ENCODE results near the gene APOO. TPM values are rescaled to one million over a fixed set of nuclear protein-coding genes. Genes with fewer than 3 reads are reported as not detected.

Gene APOO
- total and polyA plus RNA-seq, 2 experiments from 2014 or later = 32.8 to 72.4 TPM

DNA sequence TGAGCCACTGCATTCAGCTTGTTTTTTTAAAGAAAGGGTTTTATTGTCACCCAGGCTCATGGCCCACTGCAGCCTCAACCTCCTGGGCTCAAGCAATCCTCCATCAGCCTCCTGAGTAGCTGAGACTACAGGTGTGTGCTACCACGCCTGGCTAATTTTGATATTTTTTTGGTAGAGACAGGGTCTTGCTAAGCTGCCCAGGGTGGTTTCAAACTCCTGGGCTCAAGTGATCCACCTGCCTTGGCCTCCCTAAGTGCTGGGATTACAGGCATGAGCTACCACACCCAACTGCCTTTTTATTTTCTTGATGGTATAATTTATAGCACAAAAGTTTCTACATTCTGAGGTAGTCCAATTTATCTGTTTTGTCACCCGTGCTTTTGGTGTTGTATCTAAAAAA lies 85.9 kb downstream of the APOO start:
- Histone ChIP-seq H4K20me1 (replicated peaks; ENCODE audit: insufficient read depth) (no peaks in the 10 kb centered on the region), H3K4me2 (no peak overlapping the region), H3K4me1 (ENCODE audit: insufficient read depth) (no peaks in the 10 kb centered on the region), H3K4me3 (no peak overlapping the region), H3K79me2 (replicated peaks; ENCODE audit: insufficient read depth) (no peaks in the 10 kb centered on the region), H3K9me2 (ENCODE audit: insufficient read depth) (no peaks in the 10 kb centered on the region), H3F3A (replicated peaks; ENCODE audit: low read depth) (no peaks in the 10 kb centered on the region), H3K36me3 (ENCODE audit: insufficient read depth) (no peaks in the 10 kb centered on the region), H2AFZ (no peak overlapping the region), H3K27ac (ENCODE audit: low read depth) (no peak overlapping the region), H3K27me3 (ENCODE audit: insufficient read depth) (no peaks in the 10 kb centered on the region)
- DNase-seq (ENCODE audit: low spot score) (no peak), ATAC-seq (no peak)
- H3K36me3 Mint-ChIP-seq (ENCODE audit: low read depth) = no peaks in the 10 kb centered on the region
- no peak overlapping the region for H3K27ac Mint-ChIP-seq
- TF ChIP-seq CREB1 (CRISPR knock-in tag; IDR thresholded peaks at IDR 0.05; ENCODE audit: low read depth) (no peak), POLR2AphosphoS5 (IDR thresholded peaks at IDR 0.05; ENCODE audit: low read depth) (no peak), ZNF114 (CRISPR knock-in tag; IDR thresholded peaks at IDR 0.05) (no peak), STAT1 (IDR thresholded peaks at IDR 0.05; ENCODE audit: unreplicated experiment) (no peak), ZNF462 (CRISPR knock-in tag; IDR thresholded peaks at IDR 0.05) (no peak)
- TF ChIP-seq, protein P1, sequence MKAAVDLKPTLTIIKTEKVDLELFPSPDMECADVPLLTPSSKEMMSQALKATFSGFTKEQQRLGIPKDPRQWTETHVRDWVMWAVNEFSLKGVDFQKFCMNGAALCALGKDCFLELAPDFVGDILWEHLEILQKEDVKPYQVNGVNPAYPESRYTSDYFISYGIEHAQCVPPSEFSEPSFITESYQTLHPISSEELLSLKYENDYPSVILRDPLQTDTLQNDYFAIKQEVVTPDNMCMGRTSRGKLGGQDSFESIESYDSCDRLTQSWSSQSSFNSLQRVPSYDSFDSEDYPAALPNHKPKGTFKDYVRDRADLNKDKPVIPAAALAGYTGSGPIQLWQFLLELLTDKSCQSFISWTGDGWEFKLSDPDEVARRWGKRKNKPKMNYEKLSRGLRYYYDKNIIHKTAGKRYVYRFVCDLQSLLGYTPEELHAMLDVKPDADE (IDR thresholded peaks at IDR 0.05) = no peak
- TF ChIP-seq, protein P2, sequence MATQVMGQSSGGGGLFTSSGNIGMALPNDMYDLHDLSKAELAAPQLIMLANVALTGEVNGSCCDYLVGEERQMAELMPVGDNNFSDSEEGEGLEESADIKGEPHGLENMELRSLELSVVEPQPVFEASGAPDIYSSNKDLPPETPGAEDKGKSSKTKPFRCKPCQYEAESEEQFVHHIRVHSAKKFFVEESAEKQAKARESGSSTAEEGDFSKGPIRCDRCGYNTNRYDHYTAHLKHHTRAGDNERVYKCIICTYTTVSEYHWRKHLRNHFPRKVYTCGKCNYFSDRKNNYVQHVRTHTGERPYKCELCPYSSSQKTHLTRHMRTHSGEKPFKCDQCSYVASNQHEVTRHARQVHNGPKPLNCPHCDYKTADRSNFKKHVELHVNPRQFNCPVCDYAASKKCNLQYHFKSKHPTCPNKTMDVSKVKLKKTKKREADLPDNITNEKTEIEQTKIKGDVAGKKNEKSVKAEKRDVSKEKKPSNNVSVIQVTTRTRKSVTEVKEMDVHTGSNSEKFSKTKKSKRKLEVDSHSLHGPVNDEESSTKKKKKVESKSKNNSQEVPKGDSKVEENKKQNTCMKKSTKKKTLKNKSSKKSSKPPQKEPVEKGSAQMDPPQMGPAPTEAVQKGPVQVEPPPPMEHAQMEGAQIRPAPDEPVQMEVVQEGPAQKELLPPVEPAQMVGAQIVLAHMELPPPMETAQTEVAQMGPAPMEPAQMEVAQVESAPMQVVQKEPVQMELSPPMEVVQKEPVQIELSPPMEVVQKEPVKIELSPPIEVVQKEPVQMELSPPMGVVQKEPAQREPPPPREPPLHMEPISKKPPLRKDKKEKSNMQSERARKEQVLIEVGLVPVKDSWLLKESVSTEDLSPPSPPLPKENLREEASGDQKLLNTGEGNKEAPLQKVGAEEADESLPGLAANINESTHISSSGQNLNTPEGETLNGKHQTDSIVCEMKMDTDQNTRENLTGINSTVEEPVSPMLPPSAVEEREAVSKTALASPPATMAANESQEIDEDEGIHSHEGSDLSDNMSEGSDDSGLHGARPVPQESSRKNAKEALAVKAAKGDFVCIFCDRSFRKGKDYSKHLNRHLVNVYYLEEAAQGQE (IDR thresholded peaks at IDR 0.05; ENCODE audit: unreplicated experiment) = no peak
- TF ChIP-seq, protein P3, sequence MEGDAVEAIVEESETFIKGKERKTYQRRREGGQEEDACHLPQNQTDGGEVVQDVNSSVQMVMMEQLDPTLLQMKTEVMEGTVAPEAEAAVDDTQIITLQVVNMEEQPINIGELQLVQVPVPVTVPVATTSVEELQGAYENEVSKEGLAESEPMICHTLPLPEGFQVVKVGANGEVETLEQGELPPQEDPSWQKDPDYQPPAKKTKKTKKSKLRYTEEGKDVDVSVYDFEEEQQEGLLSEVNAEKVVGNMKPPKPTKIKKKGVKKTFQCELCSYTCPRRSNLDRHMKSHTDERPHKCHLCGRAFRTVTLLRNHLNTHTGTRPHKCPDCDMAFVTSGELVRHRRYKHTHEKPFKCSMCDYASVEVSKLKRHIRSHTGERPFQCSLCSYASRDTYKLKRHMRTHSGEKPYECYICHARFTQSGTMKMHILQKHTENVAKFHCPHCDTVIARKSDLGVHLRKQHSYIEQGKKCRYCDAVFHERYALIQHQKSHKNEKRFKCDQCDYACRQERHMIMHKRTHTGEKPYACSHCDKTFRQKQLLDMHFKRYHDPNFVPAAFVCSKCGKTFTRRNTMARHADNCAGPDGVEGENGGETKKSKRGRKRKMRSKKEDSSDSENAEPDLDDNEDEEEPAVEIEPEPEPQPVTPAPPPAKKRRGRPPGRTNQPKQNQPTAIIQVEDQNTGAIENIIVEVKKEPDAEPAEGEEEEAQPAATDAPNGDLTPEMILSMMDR (conservative IDR thresholded peaks at IDR 0.05; ENCODE audit: low read depth in 2 of 2) = no peak
- H3K4me1 Mint-ChIP-seq = no peaks in the 10 kb centered on the region
- no peaks in the 10 kb centered on the region for H3K9me3 Mint-ChIP-seq
- no peak overlapping the region for H3K4me3 Mint-ChIP-seq
- H3K27me3 Mint-ChIP-seq (ENCODE audit: insufficient read depth, low read depth, poor library complexity) = no peaks in the 10 kb centered on the region
